GM12801 (cell line): ENCODE measurements around the gene PRDX4.

Experiments used
- CTCF ChIP-seq: IDR thresholded peaks from one replicate; pipeline ENCODE4 v1.5.1; 2011; ENCODE audit warnings: control low read depth; ENCODE audit not compliant: insufficient read length; ENCODE audit errors: extremely low read depth

The PRDX4 gene

GRCh38 chrX:23662187-23662586 is 5.1 kb upstream of the PRDX4 start:
- TF ChIP-seq CTCF = no peak

GRCh38 chrX:23662853-23663252 is 4.4 kb upstream of the PRDX4 start:
- TF ChIP-seq CTCF = no peak

GRCh38 chrX:23664496-23664895 is 2.8 kb upstream of the PRDX4 start:
- TF ChIP-seq CTCF = no peak

GRCh38 chrX:23666282-23666681 is 1.0 kb upstream of the PRDX4 start:
- no peak for TF ChIP-seq CTCF

- TF ChIP-seq CTCF = no peak
Measured at GRCh38 chrX:23668335-23668734, 1.0 kb downstream of the PRDX4 start.

GRCh38 chrX:23670528-23670927 is 3.2 kb downstream of the PRDX4 start:
- no peak for TF ChIP-seq CTCF

GRCh38 chrX:23673108-23673507 is 5.8 kb downstream of the PRDX4 start:
- TF ChIP-seq CTCF = no peak

GRCh38 chrX:23692166-23692565 is 24.9 kb downstream of the PRDX4 start:
- TF ChIP-seq CTCF = no peak
